ENCODE measurements around the gene TBC1D22A. TPM values are rescaled to one million over a fixed set of nuclear protein-coding genes. Genes with fewer than 3 reads are reported as not detected.

The TBC1D22A gene
- total and polyA plus RNA-seq, 10 of the 15 experiments (the other 5 are each of a cell fraction or from before 2014, with no cell fraction given): 0.63 to 44.7 (median 27.4) TPM

DNA sequence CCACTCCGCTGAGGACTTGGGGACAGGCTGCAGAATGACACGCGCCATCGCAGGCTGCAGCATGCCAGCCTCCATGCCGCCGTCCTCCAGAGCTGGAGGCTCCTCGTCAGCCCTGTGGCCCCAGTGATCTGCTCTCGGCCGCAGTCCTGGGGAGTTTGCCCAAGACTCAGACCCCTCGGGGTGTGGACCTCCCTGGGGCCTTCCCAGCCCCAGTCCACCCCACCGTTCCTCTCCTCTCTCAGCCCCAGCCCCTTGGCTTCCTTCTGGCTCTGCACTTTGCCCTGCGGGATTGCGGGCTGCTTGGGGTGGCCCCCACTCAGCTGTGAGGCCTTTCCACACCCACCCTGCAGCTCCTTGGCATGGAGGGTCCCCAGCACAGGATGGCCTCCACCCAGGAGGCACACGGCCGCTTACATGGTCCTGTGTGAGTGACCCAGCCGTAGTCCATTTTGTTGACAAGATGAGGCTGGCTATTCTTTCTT is 414.9 kb downstream of the TBC1D22A start:
- Histone ChIP-seq H3K27me3 (replicated peaks in 1 of 2; ENCODE audit: control insufficient read depth in 2 of 2, insufficient read depth in 2 of 2, low read length in 1 of 2) (no peaks in the 10 kb centered on the region), H3K79me2 (ENCODE audit: control insufficient read depth, insufficient read depth, low read length) (no peaks in the 10 kb centered on the region), H3K9me3 (replicated peaks; ENCODE audit: control insufficient read depth, insufficient read depth, low read length) (no peaks in the 10 kb centered on the region; the same call in 2 of the 3 replicates), H4K20me1 (ENCODE audit: control insufficient read depth, insufficient read depth) (no peaks in the 10 kb centered on the region), H3K4me1 (ENCODE audit: control insufficient read depth, insufficient read depth, low read length) (no peaks in the 10 kb centered on the region), H3K9ac (ENCODE audit: control insufficient read depth, insufficient read depth, low read length) (no peak overlapping the region), H3K36me3 (ENCODE audit: control insufficient read depth in 2 of 2, insufficient read depth in 2 of 2, low read length in 1 of 2) (peaks cover 0 to 2% of the 10 kb centered on the region in 2 experiments; a peak in 3 of 4 replicates), H2AFZ (ENCODE audit: control insufficient read depth, low read depth, low read length) (no peak overlapping the region), H3K4me2 (ENCODE audit: control insufficient read depth, insufficient read depth) (no peak overlapping the region), H3K27ac (ENCODE audit: control insufficient read depth, insufficient read depth) (no peak overlapping the region), H3K4me3 (no peak overlapping the region)
- intact Hi-C loops (cut with micrococcal nuclease; ENCODE audit: unreplicated experiment) (no loop called here), in situ Hi-C loops (cut with MboI) (no loop called here)
- no peak for TF ChIP-seq CHD2 (IDR thresholded peaks at IDR 0.05; ENCODE audit: borderline replicate concordance, low read depth, low read length)
- TF ChIP-seq, protein P1, sequence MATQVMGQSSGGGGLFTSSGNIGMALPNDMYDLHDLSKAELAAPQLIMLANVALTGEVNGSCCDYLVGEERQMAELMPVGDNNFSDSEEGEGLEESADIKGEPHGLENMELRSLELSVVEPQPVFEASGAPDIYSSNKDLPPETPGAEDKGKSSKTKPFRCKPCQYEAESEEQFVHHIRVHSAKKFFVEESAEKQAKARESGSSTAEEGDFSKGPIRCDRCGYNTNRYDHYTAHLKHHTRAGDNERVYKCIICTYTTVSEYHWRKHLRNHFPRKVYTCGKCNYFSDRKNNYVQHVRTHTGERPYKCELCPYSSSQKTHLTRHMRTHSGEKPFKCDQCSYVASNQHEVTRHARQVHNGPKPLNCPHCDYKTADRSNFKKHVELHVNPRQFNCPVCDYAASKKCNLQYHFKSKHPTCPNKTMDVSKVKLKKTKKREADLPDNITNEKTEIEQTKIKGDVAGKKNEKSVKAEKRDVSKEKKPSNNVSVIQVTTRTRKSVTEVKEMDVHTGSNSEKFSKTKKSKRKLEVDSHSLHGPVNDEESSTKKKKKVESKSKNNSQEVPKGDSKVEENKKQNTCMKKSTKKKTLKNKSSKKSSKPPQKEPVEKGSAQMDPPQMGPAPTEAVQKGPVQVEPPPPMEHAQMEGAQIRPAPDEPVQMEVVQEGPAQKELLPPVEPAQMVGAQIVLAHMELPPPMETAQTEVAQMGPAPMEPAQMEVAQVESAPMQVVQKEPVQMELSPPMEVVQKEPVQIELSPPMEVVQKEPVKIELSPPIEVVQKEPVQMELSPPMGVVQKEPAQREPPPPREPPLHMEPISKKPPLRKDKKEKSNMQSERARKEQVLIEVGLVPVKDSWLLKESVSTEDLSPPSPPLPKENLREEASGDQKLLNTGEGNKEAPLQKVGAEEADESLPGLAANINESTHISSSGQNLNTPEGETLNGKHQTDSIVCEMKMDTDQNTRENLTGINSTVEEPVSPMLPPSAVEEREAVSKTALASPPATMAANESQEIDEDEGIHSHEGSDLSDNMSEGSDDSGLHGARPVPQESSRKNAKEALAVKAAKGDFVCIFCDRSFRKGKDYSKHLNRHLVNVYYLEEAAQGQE (IDR thresholded peaks at IDR 0.05; ENCODE audit: low read depth, low read length): no peak
- no peak for TF ChIP-seq RBBP5 (conservative IDR thresholded peaks at IDR 0.05)
- TF ChIP-seq, protein P2, sequence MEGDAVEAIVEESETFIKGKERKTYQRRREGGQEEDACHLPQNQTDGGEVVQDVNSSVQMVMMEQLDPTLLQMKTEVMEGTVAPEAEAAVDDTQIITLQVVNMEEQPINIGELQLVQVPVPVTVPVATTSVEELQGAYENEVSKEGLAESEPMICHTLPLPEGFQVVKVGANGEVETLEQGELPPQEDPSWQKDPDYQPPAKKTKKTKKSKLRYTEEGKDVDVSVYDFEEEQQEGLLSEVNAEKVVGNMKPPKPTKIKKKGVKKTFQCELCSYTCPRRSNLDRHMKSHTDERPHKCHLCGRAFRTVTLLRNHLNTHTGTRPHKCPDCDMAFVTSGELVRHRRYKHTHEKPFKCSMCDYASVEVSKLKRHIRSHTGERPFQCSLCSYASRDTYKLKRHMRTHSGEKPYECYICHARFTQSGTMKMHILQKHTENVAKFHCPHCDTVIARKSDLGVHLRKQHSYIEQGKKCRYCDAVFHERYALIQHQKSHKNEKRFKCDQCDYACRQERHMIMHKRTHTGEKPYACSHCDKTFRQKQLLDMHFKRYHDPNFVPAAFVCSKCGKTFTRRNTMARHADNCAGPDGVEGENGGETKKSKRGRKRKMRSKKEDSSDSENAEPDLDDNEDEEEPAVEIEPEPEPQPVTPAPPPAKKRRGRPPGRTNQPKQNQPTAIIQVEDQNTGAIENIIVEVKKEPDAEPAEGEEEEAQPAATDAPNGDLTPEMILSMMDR (IDR thresholded peaks at IDR 0.05 in 2 of 3, conservative IDR thresholded peaks at IDR 0.05 in 1 of 3; ENCODE audit: control insufficient read depth in 2 of 3, extremely low read depth in 1 of 3, insufficient read depth in 1 of 3, low read depth in 3 of 3, low read length in 3 of 3): no peak
- no peak for TF ChIP-seq ASH2L (IDR thresholded peaks at IDR 0.05; ENCODE audit: borderline replicate concordance, low read depth)
- TF ChIP-seq NFXL1 (IDR thresholded peaks at IDR 0.05; ENCODE audit: borderline replicate concordance): no peak
- TF ChIP-seq RELA (IDR thresholded peaks at IDR 0.05; ENCODE audit: borderline replicate concordance, partially characterized antibody): no peak
- TF ChIP-seq, protein P3, sequence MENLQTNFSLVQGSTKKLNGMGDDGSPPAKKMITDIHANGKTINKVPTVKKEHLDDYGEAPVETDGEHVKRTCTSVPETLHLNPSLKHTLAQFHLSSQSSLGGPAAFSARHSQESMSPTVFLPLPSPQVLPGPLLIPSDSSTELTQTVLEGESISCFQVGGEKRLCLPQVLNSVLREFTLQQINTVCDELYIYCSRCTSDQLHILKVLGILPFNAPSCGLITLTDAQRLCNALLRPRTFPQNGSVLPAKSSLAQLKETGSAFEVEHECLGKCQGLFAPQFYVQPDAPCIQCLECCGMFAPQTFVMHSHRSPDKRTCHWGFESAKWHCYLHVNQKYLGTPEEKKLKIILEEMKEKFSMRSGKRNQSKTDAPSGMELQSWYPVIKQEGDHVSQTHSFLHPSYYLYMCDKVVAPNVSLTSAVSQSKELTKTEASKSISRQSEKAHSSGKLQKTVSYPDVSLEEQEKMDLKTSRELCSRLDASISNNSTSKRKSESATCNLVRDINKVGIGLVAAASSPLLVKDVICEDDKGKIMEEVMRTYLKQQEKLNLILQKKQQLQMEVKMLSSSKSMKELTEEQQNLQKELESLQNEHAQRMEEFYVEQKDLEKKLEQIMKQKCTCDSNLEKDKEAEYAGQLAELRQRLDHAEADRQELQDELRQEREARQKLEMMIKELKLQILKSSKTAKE (IDR thresholded peaks at IDR 0.05; ENCODE audit: low read depth, poor library complexity, severe bottlenecking): no peak
- FAIRE-seq (no peak), ATAC-seq (no peak), DNase-seq (ENCODE audit: low read depth, low spot score) (no peak)
- CTCF ChIA-PET: interaction anchor here (0.7 kb wide), 1 partner anchor 323 kb away, joined by 3 read pairs; no protein-coding TSS in a partner anchor
- 94% methylated on average over 12 of the region's 16 CpGs for WGBS (ENCODE audit: insufficient coverage, insufficient replicate concordance, low lambda C conversion rate, missing lambda C conversion rate)
- no TSS peak for BruUV-seq (replicated peaks)
- POLR2A ChIA-PET: no interaction called here
- RAD21 ChIA-PET (ENCODE audit: unreplicated experiment): no interaction called here
- SMC1A ChIA-PET (ENCODE audit: uncharacterized antibody, unreplicated experiment): no interaction called here

All from GM12878 (cell line).